ENCODE measurements around the gene RNU1-1.
A peak's percentile ranks its signal among the peaks of the same experiment; 100 is the strongest.
"Not testable (repeated sequence)": the region's sequence is repeated elsewhere in the genome, so short reads cannot be mapped to it uniquely, and the experiment has no call there.

Gene RNU1-1

GRCh38 chr1:16514107-16515055, at the start of gene RNU1-1:
RNU1-1 (minus strand) TSS chr1:16514285.
- DNase-seq, result peak; percentile 65

- not testable (repeated sequence) for DNase-seq
These were observed 47.0 kb upstream of the RNU1-1 start for GRCh38 chr1:16561035-16561434.

GRCh38 chr1:16560498-16560897, 46.4 kb upstream of the RNU1-1 start:
- DNase-seq, result not testable (repeated sequence)

GRCh38 chr1:16559688-16560087, 45.6 kb upstream of the RNU1-1 start:
- DNase-seq, result not testable (repeated sequence)

GRCh38 chr1:16557034-16557433, 42.9 kb upstream of the RNU1-1 start:
- DNase-seq, result not testable (repeated sequence)

- DNase-seq, result not testable (repeated sequence)
These were observed 39.2 kb upstream of the RNU1-1 start for GRCh38 chr1:16553244-16553643.

- not testable (repeated sequence) for DNase-seq
These were observed 36.3 kb upstream of the RNU1-1 start for GRCh38 chr1:16550212-16550918.

GRCh38 chr1:16549545-16549944, 35.5 kb upstream of the RNU1-1 start:
- DNase-seq, result not testable (repeated sequence)

GRCh38 chr1:16547502-16548241, 33.6 kb upstream of the RNU1-1 start:
- DNase-seq, result not testable (repeated sequence)

GRCh38 chr1:16545682-16546095, 31.6 kb upstream of the RNU1-1 start:
- DNase-seq, result not testable (repeated sequence)

- DNase-seq, result not testable (repeated sequence)
These were observed 26.4 kb upstream of the RNU1-1 start for GRCh38 chr1:16540421-16540893.

- not testable (repeated sequence) for DNase-seq
These were observed 23.4 kb upstream of the RNU1-1 start for GRCh38 chr1:16537528-16537927.

GRCh38 chr1:16536796-16537195, 22.7 kb upstream of the RNU1-1 start:
- not testable (repeated sequence) for DNase-seq

GRCh38 chr1:16535898-16536297, 21.8 kb upstream of the RNU1-1 start:
- DNase-seq, result not testable (repeated sequence)

- not testable (repeated sequence) for DNase-seq
These were observed 21.4 kb upstream of the RNU1-1 start for GRCh38 chr1:16535487-16535886.

GRCh38 chr1:16534829-16535456, 20.9 kb upstream of the RNU1-1 start:
- DNase-seq, result not testable (repeated sequence)

- not testable (repeated sequence) for DNase-seq
These were observed 20.2 kb upstream of the RNU1-1 start for GRCh38 chr1:16534239-16534828.

- not testable (repeated sequence) for DNase-seq
These were observed 18.3 kb upstream of the RNU1-1 start for GRCh38 chr1:16532235-16532991.

GRCh38 chr1:16528338-16528737, 14.3 kb upstream of the RNU1-1 start:
- not testable (repeated sequence) for DNase-seq

GRCh38 chr1:16525769-16526168, 11.7 kb upstream of the RNU1-1 start:
- DNase-seq, result not testable (repeated sequence)

- DNase-seq, result not testable (repeated sequence)
These were observed 7.6 kb upstream of the RNU1-1 start for GRCh38 chr1:16521679-16522078.
